Measurements from ENCODE around the gene THEMIS2.

THEMIS2 gene

GRCh38 chr1:27934818-27935549, 62.6 kb downstream of the THEMIS2 start, which contains the start of gene SMPDL3B:
SMPDL3B (plus strand) TSS chr1:27935000; CDS start chr1:27935184, 184 bp downstream.
- Histone ChIP-seq H3K4me3 (peak within 1 kb of the TSS in 2 of 7 experiments; percentile 6 to 14), H3K27ac (peak within 1 kb of the TSS in 1 of 21 experiments; percentile 16)

DNA sequence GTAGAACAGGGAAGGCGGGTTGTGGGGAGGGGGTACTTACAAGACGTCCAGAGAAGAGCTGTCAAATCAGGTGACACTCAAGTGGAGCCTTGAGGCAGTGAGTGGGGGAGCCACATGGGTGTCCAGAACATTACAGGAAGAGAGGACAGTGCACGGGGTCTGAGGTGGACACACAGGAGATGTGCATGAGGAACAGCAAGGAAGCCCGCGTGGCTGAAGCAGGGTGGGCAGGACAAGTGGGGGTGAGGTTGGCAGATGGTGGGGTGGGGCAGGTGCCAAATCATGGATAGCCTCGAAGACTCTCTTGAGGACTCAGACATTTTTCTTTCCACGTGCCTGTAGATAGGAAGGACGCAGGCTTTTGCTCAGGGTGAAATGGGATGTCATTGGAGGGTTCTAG, 63.4 kb downstream of the THEMIS2 start:
- Histone ChIP-seq H3K4me3 (peak overlapping the region in 1 of 7 experiments; percentile 14), H3K27ac (no peak overlapping the region)
